PC-3 (cell line): ENCODE measurements around the gene PPOX.

Source experiments
- CTCF ChIP-seq: fragments of 300-600 bp; sonication (generic); conservative IDR thresholded peaks from 2 replicates; pipeline ENCODE4 v1.5.1; 2017; ENCODE audit warnings: antibody characterized with exemption, low read depth, mild to moderate bottlenecking, low read length
- EZH2 ChIP-seq: fragments of 300-600 bp; sonication (generic); IDR thresholded peaks from one replicate; pipeline ENCODE4 v1.6.1; 2017; ENCODE audit warnings: antibody characterized with exemption, mild to moderate bottlenecking, low read length; ENCODE audit not compliant: unreplicated experiment
- EZH2phosphoT487 ChIP-seq: fragments of 300-600 bp; sonication (generic); IDR thresholded peaks from 2 replicates; pipeline ENCODE4 v1.6.1; 2018; ENCODE audit warnings: mild to moderate bottlenecking, antibody characterized with exemption, low read length, borderline replicate concordance

DNA sequence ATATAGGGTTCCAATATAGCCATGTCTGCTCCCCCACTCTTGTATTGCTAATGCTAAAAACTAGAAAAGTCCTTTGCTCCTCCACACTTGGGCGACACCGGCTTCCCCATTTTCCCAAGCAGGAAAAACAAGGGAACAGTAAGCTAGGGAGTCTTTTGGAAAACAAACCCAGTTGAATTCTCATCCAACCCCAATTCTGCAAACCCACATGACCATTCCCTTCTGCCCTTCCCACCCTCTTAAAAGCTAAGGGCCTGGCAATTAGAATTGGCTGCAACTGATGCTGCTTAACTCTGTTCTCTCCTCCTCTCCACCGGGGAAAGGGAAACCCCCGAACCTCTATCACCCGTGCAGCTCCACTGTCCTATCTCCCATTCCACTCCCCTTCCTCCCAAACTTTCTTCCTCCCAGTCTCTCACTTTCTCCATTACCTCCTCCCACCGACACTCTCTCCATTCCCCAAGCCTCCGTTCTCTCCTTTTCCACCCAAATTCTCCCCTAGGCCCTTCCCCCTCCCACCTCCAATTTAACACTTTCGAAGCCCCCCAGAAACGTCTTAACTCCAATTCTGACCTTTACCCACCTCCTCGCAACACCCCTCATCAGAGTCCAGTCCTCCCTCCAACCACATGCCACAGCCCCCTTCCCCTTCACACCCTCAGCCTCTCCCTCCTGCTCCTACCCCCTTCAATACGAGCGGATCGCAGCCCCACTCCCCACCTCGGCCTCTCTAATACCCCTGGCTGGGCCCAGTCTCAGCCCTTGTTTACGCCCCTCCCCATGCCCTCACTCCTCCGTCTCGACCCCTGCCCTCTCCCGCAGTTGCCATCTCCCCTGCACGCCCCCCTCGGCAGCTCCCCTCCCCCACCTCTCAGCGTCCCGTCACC lies 34.5 kb upstream of the PPOX start:
- TF ChIP-seq CTCF (no peak), EZH2 (no peak), EZH2phosphoT487 (no peak)
